Measurements from ENCODE around the gene MAP3K20.
"Not testable (repeated sequence)": the region's sequence is repeated elsewhere in the genome, so short reads cannot be mapped to it uniquely, and the experiment has no call there.

Gene MAP3K20

GRCh38 chr2:173238385-173238784, 162.7 kb downstream of the MAP3K20 start:
- TF ChIP-seq ZNF274 (IDR thresholded peaks at IDR 0.05; ENCODE audit: low read depth, low read length) = no peak
- no peak overlapping the region for H3K4me3 ChIP-seq (ENCODE audit: low read length)

- no peak for TF ChIP-seq ZNF274 (IDR thresholded peaks at IDR 0.05; ENCODE audit: low read depth, low read length)
- H3K4me3 ChIP-seq (ENCODE audit: low read length) = no peak overlapping the region
These were observed 163.2 kb downstream of the MAP3K20 start for GRCh38 chr2:173238831-173239230.

GRCh38 chr2:173239644-173240043, 164.0 kb downstream of the MAP3K20 start:
- H3K4me3 ChIP-seq (ENCODE audit: low read length) = no peak overlapping the region
- no peak for TF ChIP-seq ZNF274 (IDR thresholded peaks at IDR 0.05; ENCODE audit: low read depth, low read length)

GRCh38 chr2:173240083-173240482, 164.4 kb downstream of the MAP3K20 start:
- H3K4me3 ChIP-seq (ENCODE audit: low read length) = no peak overlapping the region
- no peak for TF ChIP-seq ZNF274 (IDR thresholded peaks at IDR 0.05; ENCODE audit: low read depth, low read length)

GRCh38 chr2:173241643-173242042, 166.0 kb downstream of the MAP3K20 start:
- no peak for TF ChIP-seq ZNF274 (IDR thresholded peaks at IDR 0.05; ENCODE audit: low read depth, low read length)

GRCh38 chr2:173247156-173247555, 171.5 kb downstream of the MAP3K20 start:
- TF ChIP-seq ZNF274 (IDR thresholded peaks at IDR 0.05; ENCODE audit: low read depth, low read length) = no peak
- no peak overlapping the region for H3K4me3 ChIP-seq (ENCODE audit: low read length)

More at GRCh38 chr2:173241643-173242042, 166.0 kb downstream of the MAP3K20 start:
- no peak overlapping the region for H3K4me3 ChIP-seq (ENCODE audit: low read length)

- TF ChIP-seq ZNF274 (IDR thresholded peaks at IDR 0.05; ENCODE audit: low read depth, low read length) = no peak
- no peak overlapping the region for H3K4me3 ChIP-seq (ENCODE audit: low read length)
These were observed 172.7 kb downstream of the MAP3K20 start for GRCh38 chr2:173248381-173248780.

GRCh38 chr2:173249661-173250641, 174.3 kb downstream of the MAP3K20 start:
- no peak overlapping the region for H3K4me3 ChIP-seq (ENCODE audit: low read length)
- no peak for TF ChIP-seq ZNF274 (IDR thresholded peaks at IDR 0.05; ENCODE audit: low read depth, low read length)

GRCh38 chr2:173251225-173251624, 175.6 kb downstream of the MAP3K20 start:
- no peak for TF ChIP-seq ZNF274 (IDR thresholded peaks at IDR 0.05; ENCODE audit: low read depth, low read length)
- no peak overlapping the region for H3K4me3 ChIP-seq (ENCODE audit: low read length)

GRCh38 chr2:173252581-173252980, 176.9 kb downstream of the MAP3K20 start:
- no peak overlapping the region for H3K4me3 ChIP-seq (ENCODE audit: low read length)
- TF ChIP-seq ZNF274 (IDR thresholded peaks at IDR 0.05; ENCODE audit: low read depth, low read length) = no peak

GRCh38 chr2:173254659-173255058, 179.0 kb downstream of the MAP3K20 start:
- no peak overlapping the region for H3K4me3 ChIP-seq (ENCODE audit: low read length)
- TF ChIP-seq ZNF274 (IDR thresholded peaks at IDR 0.05; ENCODE audit: low read depth, low read length) = no peak

GRCh38 chr2:173258701-173259100, 183.1 kb downstream of the MAP3K20 start:
- H3K4me3 ChIP-seq (ENCODE audit: low read length) = no peak overlapping the region
- no peak for TF ChIP-seq ZNF274 (IDR thresholded peaks at IDR 0.05; ENCODE audit: low read depth, low read length)

GRCh38 chr2:173262356-173262755, 186.7 kb downstream of the MAP3K20 start:
- not testable (repeated sequence) for H3K4me3 ChIP-seq (ENCODE audit: low read length)

- TF ChIP-seq ZNF274 (IDR thresholded peaks at IDR 0.05; ENCODE audit: low read depth, low read length) = no peak
- H3K4me3 ChIP-seq (ENCODE audit: low read length) = no peak overlapping the region; the same call in 1 of the 2 replicates
These were observed 188.5 kb downstream of the MAP3K20 start for GRCh38 chr2:173264151-173264550.

- H3K4me3 ChIP-seq (ENCODE audit: low read length) = no peak overlapping the region; the same call in 1 of the 2 replicates
- TF ChIP-seq ZNF274 (IDR thresholded peaks at IDR 0.05; ENCODE audit: low read depth, low read length) = no peak
These were observed 189.1 kb downstream of the MAP3K20 start for GRCh38 chr2:173264603-173265366.
